ENCODE results near the gene EXOSC2. TPM values are rescaled to one million over a fixed set of nuclear protein-coding genes. Genes with fewer than 3 reads are reported as not detected.

The EXOSC2 gene
- 10 to 100 TPM in 2 of 4 donors, 1 to 10 TPM in 2; 2.4 to 59.3 (median 25.5) TPM for total RNA-seq

- H3K4me3 ChIP-seq, result peak within 1 kb of the TSS; percentile 65 to 86
- no peaks in the 10 kb centered on the region for H3K9me3 ChIP-seq
- DNase-seq, result peak; percentile 98 to 99
- intact Hi-C loops (cut with DNase I; ENCODE audit: low total_unique reads), result no loop called here
- TF ChIP-seq CTCF (IDR thresholded peaks at IDR 0.05), result peak in 1 of 4 experiments; percentile 15
- TF ChIP-seq POLR2A (IDR thresholded peaks at IDR 0.05), result peak in 1 of 2 donors; percentile 80
- no peaks in the 10 kb centered on the region for H3K27me3 ChIP-seq
- peak within 1 kb of the TSS; percentile 78 to 79 for H3K27ac ChIP-seq
- no peaks in the 10 kb centered on the region for H3K36me3 ChIP-seq
- peaks cover 0 to 3% of the 10 kb centered on the region in 2 donors for H3K4me1 ChIP-seq
Measured at GRCh38 chr9:130693426-130694191, at the start of gene EXOSC2. EXOSC2 (plus strand) TSS chr9:130693780; CDS start chr9:130693792, 12 bp downstream.

- Histone ChIP-seq H3K27me3 (no peaks in the 10 kb centered on the region), H3K36me3 (no peaks in the 10 kb centered on the region), H3K4me3 (no peak overlapping the region), H3K9me3 (no peaks in the 10 kb centered on the region), H3K27ac (no peak overlapping the region), H3K4me1 (no peaks in the 10 kb centered on the region)
- DNase-seq, result no peak
- intact Hi-C loops (cut with DNase I; ENCODE audit: low total_unique reads), result no loop called here
- TF ChIP-seq POLR2A (IDR thresholded peaks at IDR 0.05) (no peak), CTCF (IDR thresholded peaks at IDR 0.05) (no peak)
Measured at GRCh38 chr9:130651221-130651620, 42.4 kb upstream of the EXOSC2 start.

- intact Hi-C loops (cut with DNase I; ENCODE audit: low total_unique reads), result no loop called here
- TF ChIP-seq POLR2A (IDR thresholded peaks at IDR 0.05), result no peak
- no peak for TF ChIP-seq CTCF (IDR thresholded peaks at IDR 0.05)
Measured at GRCh38 chr9:130651752-130652151, 41.8 kb upstream of the EXOSC2 start.

GRCh38 chr9:130654879-130655278 lies 38.7 kb upstream of the EXOSC2 start:
- Histone ChIP-seq H3K4me1 (peaks cover 0 to 4% of the 10 kb centered on the region in 2 donors), H3K27ac (no peak overlapping the region), H3K4me3 (no peak overlapping the region), H3K27me3 (peaks cover 18 to 20% of the 10 kb centered on the region in 2 donors), H3K9me3 (no peaks in the 10 kb centered on the region), H3K36me3 (no peaks in the 10 kb centered on the region)
- intact Hi-C loops (cut with DNase I; ENCODE audit: low total_unique reads), result no loop called here
- TF ChIP-seq POLR2A (IDR thresholded peaks at IDR 0.05) (no peak), CTCF (IDR thresholded peaks at IDR 0.05) (no peak)
- no peak for DNase-seq

More at GRCh38 chr9:130651752-130652151, 41.8 kb upstream of the EXOSC2 start:
- H3K36me3 ChIP-seq, result no peaks in the 10 kb centered on the region
- no peaks in the 10 kb centered on the region for H3K9me3 ChIP-seq
- no peaks in the 10 kb centered on the region for H3K27me3 ChIP-seq
- no peaks in the 10 kb centered on the region for H3K4me1 ChIP-seq
- H3K27ac ChIP-seq, result no peak overlapping the region
- no peak for DNase-seq
- no peak overlapping the region for H3K4me3 ChIP-seq

GRCh38 chr9:130658893-130659698 lies 34.5 kb upstream of the EXOSC2 start:
- Histone ChIP-seq H3K36me3 (no peaks in the 10 kb centered on the region), H3K9me3 (no peaks in the 10 kb centered on the region), H3K27me3 (peaks cover 48 to 54% of the 10 kb centered on the region in 2 donors), H3K4me3 (no peak overlapping the region), H3K27ac (no peak overlapping the region), H3K4me1 (peaks cover 0 to 43% of the 10 kb centered on the region in 2 donors)
- intact Hi-C loops (cut with DNase I; ENCODE audit: low total_unique reads), result no loop called here
- DNase-seq, result no peak
- no peak for TF ChIP-seq POLR2A (IDR thresholded peaks at IDR 0.05)
- no peak for TF ChIP-seq CTCF (IDR thresholded peaks at IDR 0.05)

Data from uterus (tissue), 4 donors.